Panc1 (cell line): ENCODE measurements around the gene SLC25A13. TPM values are rescaled to one million over a fixed set of nuclear protein-coding genes. Genes with fewer than 3 reads are reported as not detected.
A peak's percentile ranks its signal among the peaks of the same experiment; 100 is the strongest.

Experiments used
- ATAC-seq: fragments of 200-7000 bp; cut with Tn5 transposase; 2 replicates; pipeline ENCODE4 v1.9.1; 2020; ENCODE audit warnings: mild to moderate bottlenecking, moderate library complexity
- BruUV-seq: library from RNA; stranded (reverse); fragments of 400-500 nt; replicated peaks from 2 replicates; lab custom pipeline; 2021; lab: Mats Ljungman, UMichigan
- CTCF ChIA-PET: fragments of 300-600 bp; sonication (Branson Sonifier 250); formaldehyde crosslinking; loops from one replicate; lab custom pipeline; 2022; ENCODE audit warnings: antibody characterized with exemption; lab: Charles Lee
- POLR2A ChIA-PET: fragments of 300-600 bp; sonication (Branson Sonifier 250); formaldehyde crosslinking; loops from one replicate; lab custom pipeline; 2022; ENCODE audit warnings: antibody characterized with exemption; lab: Charles Lee
- DNase-seq: peaks from one replicate; pipeline ENCODE4 v3.0.0-alpha.2; 2010; ENCODE audit warnings: low read depth, low spot score
- H3K27ac ChIP-seq: 2 replicates; pipeline ENCODE4 v1.5.1; 2011; ENCODE audit warnings: mild to moderate bottlenecking, low read length, inconsistent platforms
- H3K27me3 ChIP-seq: fragments of 200-500 bp; sonication (Bioruptor generic); 2 replicates; pipeline ENCODE4 v1.6.0; 2014; ENCODE audit warnings: low read length, inconsistent platforms; ENCODE audit not compliant: control insufficient read depth, insufficient read depth
- H3K36me3 ChIP-seq: fragments of 200-500 bp; sonication (Bioruptor generic); 2 replicates; pipeline ENCODE4 v1.5.1; 2014; ENCODE audit warnings: inconsistent platforms, mild to moderate bottlenecking, low read length, moderate library complexity; ENCODE audit not compliant: control insufficient read depth, insufficient read depth
- H3K4me1 ChIP-seq: 2 replicates; pipeline ENCODE4 v1.5.1; 2011; ENCODE audit warnings: inconsistent platforms, mild to moderate bottlenecking, low read length, moderate library complexity; ENCODE audit not compliant: control insufficient read depth, insufficient read depth
- H3K4me3 ChIP-seq, 2 experiments: 2 replicates each; pipeline ENCODE4 v1.5.1; 2011 to 2012; ENCODE audit warnings: low read depth in 2 of 2, low read length in 2 of 2, mild to moderate bottlenecking in 2 of 2, inconsistent platforms in 1 of 2, moderate library complexity in 1 of 2
- H3K9me3 ChIP-seq: fragments of 200-500 bp; sonication (Bioruptor generic); 2 replicates; pipeline ENCODE4 v1.5.1; 2014; ENCODE audit warnings: low read depth, mild to moderate bottlenecking, inconsistent platforms, low read length, moderate library complexity; ENCODE audit not compliant: control insufficient read depth, insufficient read depth
- POLR2AphosphoS5 ChIP-seq: IDR thresholded peaks from 2 replicates; pipeline ENCODE4 v1.6.1; 2012; ENCODE audit warnings: mild to moderate bottlenecking, low read depth, low read length, moderate library complexity
- SIN3A ChIP-seq: IDR thresholded peaks from 2 replicates; pipeline ENCODE4 v1.6.1; 2012; ENCODE audit warnings: low read depth, mild to moderate bottlenecking, low read length, moderate library complexity, borderline replicate concordance; ENCODE audit not compliant: insufficient read depth
- TCF7L2 ChIP-seq: IDR thresholded peaks from 2 replicates; pipeline ENCODE4 v1.6.1; 2011; ENCODE audit warnings: mild to moderate bottlenecking, low read depth, low read length, inconsistent platforms
- in situ Hi-C: cut with HindIII; loops from 2 replicates; pipeline ENCODE4 v1.10.0; 2016; ENCODE audit warnings: low sequenced_read_pairs, low pct_unique_long_range_greater_than_20kb
- intact Hi-C: fragments of 100-400 bp; cut with micrococcal nuclease; formaldehyde crosslinking; loops from one replicate; pipeline ENCODE4 v1.10.0; 2022; ENCODE audit not compliant: unreplicated experiment
- total RNA-seq: library from RNA; stranded (reverse); gene quantifications from one replicate; pipeline ENCODE4 v1.2.1, GENCODE V29; 2021; ENCODE audit not compliant: unreplicated experiment
- TF ChIP-seq, protein P1 (sequence below), 2 experiments: IDR thresholded peaks; 2 replicates each; pipeline ENCODE4 v1.6.1; 2011 to 2012; ENCODE audit warnings: low read depth in 2 of 2, control low read depth in 1 of 2, low read length in 1 of 2, mild to moderate bottlenecking in 1 of 2, moderate library complexity in 1 of 2; ENCODE audit not compliant: insufficient read depth in 1 of 2
- TF ChIP-seq, protein P2 (sequence below): fragments of 450-650 bp; IDR thresholded peaks from 2 replicates; pipeline ENCODE4 v1.5.1; 2017; ENCODE audit warnings: mild to moderate bottlenecking

SLC25A13 gene
- total RNA-seq, 1 experiment from 2014 or later, result 69.4 TPM

DNA sequence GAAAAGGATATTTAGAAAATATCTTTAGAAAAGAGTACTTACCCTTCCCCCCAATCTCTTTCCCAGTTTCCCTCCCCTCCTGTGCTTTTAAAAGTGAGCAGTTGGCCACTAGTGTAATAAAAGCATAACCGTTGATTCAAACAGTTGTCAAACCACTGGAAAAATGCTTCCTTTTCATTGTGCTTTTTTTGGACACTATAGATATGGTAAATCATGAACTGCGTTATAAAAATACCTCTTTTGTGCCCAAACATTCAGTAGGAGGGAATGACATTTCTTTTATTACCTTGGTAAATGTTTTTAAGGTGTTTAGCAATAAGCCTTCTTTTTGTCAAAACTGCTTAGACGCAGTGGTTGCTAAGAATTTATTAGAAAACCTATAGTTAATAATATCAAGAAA, 232.4 kb downstream of the SLC25A13 start:
- H3K36me3 ChIP-seq, result no peaks in the 10 kb centered on the region
- in situ Hi-C loops, result no loop called here
- BruUV-seq, result no TSS peak
- intact Hi-C loops, result no loop called here
- TF ChIP-seq POLR2AphosphoS5 (no peak), SIN3A (no peak), TCF7L2 (no peak)
- TF ChIP-seq, protein P1, sequence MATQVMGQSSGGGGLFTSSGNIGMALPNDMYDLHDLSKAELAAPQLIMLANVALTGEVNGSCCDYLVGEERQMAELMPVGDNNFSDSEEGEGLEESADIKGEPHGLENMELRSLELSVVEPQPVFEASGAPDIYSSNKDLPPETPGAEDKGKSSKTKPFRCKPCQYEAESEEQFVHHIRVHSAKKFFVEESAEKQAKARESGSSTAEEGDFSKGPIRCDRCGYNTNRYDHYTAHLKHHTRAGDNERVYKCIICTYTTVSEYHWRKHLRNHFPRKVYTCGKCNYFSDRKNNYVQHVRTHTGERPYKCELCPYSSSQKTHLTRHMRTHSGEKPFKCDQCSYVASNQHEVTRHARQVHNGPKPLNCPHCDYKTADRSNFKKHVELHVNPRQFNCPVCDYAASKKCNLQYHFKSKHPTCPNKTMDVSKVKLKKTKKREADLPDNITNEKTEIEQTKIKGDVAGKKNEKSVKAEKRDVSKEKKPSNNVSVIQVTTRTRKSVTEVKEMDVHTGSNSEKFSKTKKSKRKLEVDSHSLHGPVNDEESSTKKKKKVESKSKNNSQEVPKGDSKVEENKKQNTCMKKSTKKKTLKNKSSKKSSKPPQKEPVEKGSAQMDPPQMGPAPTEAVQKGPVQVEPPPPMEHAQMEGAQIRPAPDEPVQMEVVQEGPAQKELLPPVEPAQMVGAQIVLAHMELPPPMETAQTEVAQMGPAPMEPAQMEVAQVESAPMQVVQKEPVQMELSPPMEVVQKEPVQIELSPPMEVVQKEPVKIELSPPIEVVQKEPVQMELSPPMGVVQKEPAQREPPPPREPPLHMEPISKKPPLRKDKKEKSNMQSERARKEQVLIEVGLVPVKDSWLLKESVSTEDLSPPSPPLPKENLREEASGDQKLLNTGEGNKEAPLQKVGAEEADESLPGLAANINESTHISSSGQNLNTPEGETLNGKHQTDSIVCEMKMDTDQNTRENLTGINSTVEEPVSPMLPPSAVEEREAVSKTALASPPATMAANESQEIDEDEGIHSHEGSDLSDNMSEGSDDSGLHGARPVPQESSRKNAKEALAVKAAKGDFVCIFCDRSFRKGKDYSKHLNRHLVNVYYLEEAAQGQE (IDR thresholded peaks at IDR 0.05; ENCODE audit: insufficient read depth in 1 of 2, low read depth in 2 of 2, low read length in 1 of 2), result no peak
- TF ChIP-seq, protein P2, sequence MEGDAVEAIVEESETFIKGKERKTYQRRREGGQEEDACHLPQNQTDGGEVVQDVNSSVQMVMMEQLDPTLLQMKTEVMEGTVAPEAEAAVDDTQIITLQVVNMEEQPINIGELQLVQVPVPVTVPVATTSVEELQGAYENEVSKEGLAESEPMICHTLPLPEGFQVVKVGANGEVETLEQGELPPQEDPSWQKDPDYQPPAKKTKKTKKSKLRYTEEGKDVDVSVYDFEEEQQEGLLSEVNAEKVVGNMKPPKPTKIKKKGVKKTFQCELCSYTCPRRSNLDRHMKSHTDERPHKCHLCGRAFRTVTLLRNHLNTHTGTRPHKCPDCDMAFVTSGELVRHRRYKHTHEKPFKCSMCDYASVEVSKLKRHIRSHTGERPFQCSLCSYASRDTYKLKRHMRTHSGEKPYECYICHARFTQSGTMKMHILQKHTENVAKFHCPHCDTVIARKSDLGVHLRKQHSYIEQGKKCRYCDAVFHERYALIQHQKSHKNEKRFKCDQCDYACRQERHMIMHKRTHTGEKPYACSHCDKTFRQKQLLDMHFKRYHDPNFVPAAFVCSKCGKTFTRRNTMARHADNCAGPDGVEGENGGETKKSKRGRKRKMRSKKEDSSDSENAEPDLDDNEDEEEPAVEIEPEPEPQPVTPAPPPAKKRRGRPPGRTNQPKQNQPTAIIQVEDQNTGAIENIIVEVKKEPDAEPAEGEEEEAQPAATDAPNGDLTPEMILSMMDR, result no peak
- POLR2A ChIA-PET, result interaction anchor here (0.7 kb wide), 1 partner anchor 1762 kb away, joined by 3 read pairs; no protein-coding TSS in a partner anchor
- no peak for ATAC-seq
- H3K27ac ChIP-seq, result no peak overlapping the region; the same call in 1 of the 2 replicates
- H3K4me3 ChIP-seq, result no peak overlapping the region
- CTCF ChIA-PET, result no interaction called here
- DNase-seq, result no peak
- H3K27me3 ChIP-seq, result no peaks in the 10 kb centered on the region
- no peaks in the 10 kb centered on the region for H3K4me1 ChIP-seq
- no peaks in the 10 kb centered on the region for H3K9me3 ChIP-seq

DNA sequence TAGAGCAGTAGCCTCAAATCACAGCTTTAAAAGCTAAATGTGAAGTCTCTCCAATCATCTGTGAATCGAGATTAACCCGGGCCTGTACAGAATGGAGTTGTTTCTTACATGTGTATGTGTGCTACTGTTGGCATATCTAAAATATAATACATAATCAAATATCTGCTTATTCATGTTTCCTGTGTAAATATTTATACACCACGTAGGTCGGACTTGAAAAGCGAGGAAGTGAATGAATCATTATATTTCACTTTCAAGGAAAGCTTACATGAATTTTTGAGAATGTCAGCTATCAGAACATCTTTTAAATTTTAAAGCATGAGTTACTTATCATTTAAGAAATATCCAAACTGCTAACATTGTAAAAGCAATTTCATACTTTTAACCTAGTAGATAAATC, 233.3 kb downstream of the SLC25A13 start:
- CTCF ChIA-PET, result no interaction called here
- Histone ChIP-seq H3K4me3 (no peak overlapping the region), H3K27me3 (no peaks in the 10 kb centered on the region), H3K36me3 (no peaks in the 10 kb centered on the region), H3K27ac (no peak overlapping the region; the same call in 1 of the 2 replicates), H3K9me3 (no peaks in the 10 kb centered on the region), H3K4me1 (no peaks in the 10 kb centered on the region)
- DNase-seq, result no peak
- TF ChIP-seq SIN3A (no peak), TCF7L2 (no peak), POLR2AphosphoS5 (no peak)
- TF ChIP-seq, protein P1 (IDR thresholded peaks at IDR 0.05; ENCODE audit: insufficient read depth in 1 of 2, low read depth in 2 of 2, low read length in 1 of 2), result no peak
- TF ChIP-seq, protein P2, result no peak
- intact Hi-C loops (no loop called here), in situ Hi-C loops (no loop called here)
- ATAC-seq, result peak; percentile 73; the same call in 1 of the 2 replicates
- POLR2A ChIA-PET, result no interaction called here
- BruUV-seq, result no TSS peak
